Measurements from ENCODE around the gene PPM1H.

DNA sequence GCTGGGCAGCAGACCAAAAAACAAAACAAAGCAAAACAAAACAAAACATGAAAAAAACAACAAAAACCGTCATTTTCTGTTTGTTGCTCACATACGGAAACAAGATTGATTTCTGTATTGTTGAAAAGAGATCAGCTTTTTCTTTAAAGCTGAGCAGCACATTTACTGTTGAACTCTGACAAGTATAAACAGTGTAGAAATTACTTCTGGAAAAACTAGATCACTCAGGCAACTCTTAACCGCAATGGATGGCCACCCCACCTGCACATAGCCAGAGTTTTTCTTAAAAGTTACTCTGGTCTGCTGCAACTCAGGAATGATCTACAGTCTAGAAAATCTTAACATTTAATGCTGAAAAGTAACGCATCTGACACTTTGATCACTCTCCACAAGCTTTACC is 80.9 kb downstream of the PPM1H start:
- TF ChIP-seq, protein P1, sequence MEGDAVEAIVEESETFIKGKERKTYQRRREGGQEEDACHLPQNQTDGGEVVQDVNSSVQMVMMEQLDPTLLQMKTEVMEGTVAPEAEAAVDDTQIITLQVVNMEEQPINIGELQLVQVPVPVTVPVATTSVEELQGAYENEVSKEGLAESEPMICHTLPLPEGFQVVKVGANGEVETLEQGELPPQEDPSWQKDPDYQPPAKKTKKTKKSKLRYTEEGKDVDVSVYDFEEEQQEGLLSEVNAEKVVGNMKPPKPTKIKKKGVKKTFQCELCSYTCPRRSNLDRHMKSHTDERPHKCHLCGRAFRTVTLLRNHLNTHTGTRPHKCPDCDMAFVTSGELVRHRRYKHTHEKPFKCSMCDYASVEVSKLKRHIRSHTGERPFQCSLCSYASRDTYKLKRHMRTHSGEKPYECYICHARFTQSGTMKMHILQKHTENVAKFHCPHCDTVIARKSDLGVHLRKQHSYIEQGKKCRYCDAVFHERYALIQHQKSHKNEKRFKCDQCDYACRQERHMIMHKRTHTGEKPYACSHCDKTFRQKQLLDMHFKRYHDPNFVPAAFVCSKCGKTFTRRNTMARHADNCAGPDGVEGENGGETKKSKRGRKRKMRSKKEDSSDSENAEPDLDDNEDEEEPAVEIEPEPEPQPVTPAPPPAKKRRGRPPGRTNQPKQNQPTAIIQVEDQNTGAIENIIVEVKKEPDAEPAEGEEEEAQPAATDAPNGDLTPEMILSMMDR (conservative IDR thresholded peaks at IDR 0.05; ENCODE audit: low read depth, low read length), result no peak
- no peak for TF ChIP-seq EZH2 (IDR thresholded peaks at IDR 0.05; ENCODE audit: borderline replicate concordance, low read depth, low read length, poor library complexity, severe bottlenecking)

Measured in A673 (cell line).